Measurements from ENCODE around the gene SURF2. TPM values are rescaled to one million over a fixed set of nuclear protein-coding genes. Genes with fewer than 3 reads are reported as not detected.

SURF2 gene
- total RNA-seq, 1 experiment from 2014 or later, result 27.8 TPM

GRCh38 chr9:133340256-133340655 lies 16.1 kb upstream of the SURF2 start:
- no peak overlapping the region for H2AFZ ChIP-seq (ENCODE audit: low read depth, low read length, poor library complexity, severe bottlenecking)
- no peaks in the 10 kb centered on the region for H3K27me3 ChIP-seq (ENCODE audit: insufficient read depth, low read length)
- H3K79me2 ChIP-seq (ENCODE audit: insufficient read depth, low read length), result peaks cover 9% of the 10 kb centered on the region
- no peak for DNase-seq (ENCODE audit: low read depth, low spot score)
- H3K4me3 ChIP-seq (replicated peaks in 1 of 2; ENCODE audit: low read depth in 1 of 2, low read length in 2 of 2), result no peak overlapping the region
- H4K20me1 ChIP-seq (ENCODE audit: insufficient read depth), result no peaks in the 10 kb centered on the region
- no peak overlapping the region for H3K4me2 ChIP-seq (ENCODE audit: low read length)
- ChIA-PET POLR2A (interaction anchor here (1.2 to 1.3 kb wide), 2 partner anchors 8 to 10 kb away, joined by 4 to 8 read pairs; partner anchors contain the start of genes MED22 and RPL7A), CTCF (interaction anchor here (0.6 to 1.5 kb wide), 2 partner anchors 37 to 154 kb away, joined by 3 read pairs; no protein-coding TSS in a partner anchor), RAD21 (ENCODE audit: low non-redundant PET in 1 of 2, low total read pairs in 2 of 2, uncharacterized antibody in 2 of 2, unreplicated experiment in 2 of 2) (no interaction called here)
- TF ChIP-seq ATF3 (IDR thresholded peaks at IDR 0.05), result no peak
- TF ChIP-seq EGR1 (IDR thresholded peaks at IDR 0.05; ENCODE audit: low read depth), result no peak
- TF ChIP-seq POLR2AphosphoS5 (IDR thresholded peaks at IDR 0.05; ENCODE audit: low read depth, low read length), result no peak
- TF ChIP-seq MAX (IDR thresholded peaks at IDR 0.05), result no peak
- TF ChIP-seq SRF (IDR thresholded peaks at IDR 0.05; ENCODE audit: low read depth), result no peak
- no peak for TF ChIP-seq JUND (IDR thresholded peaks at IDR 0.05)
- TF ChIP-seq RAD21 (IDR thresholded peaks at IDR 0.05; ENCODE audit: low read depth), result no peak
- TF ChIP-seq REST (IDR thresholded peaks at IDR 0.05; ENCODE audit: low read depth), result no peak
- TF ChIP-seq CEBPB (IDR thresholded peaks at IDR 0.05; ENCODE audit: low read depth), result no peak
- no peak for ATAC-seq
- no peaks in the 10 kb centered on the region for H3K9me3 ChIP-seq (ENCODE audit: control insufficient read depth in 1 of 2, insufficient read depth in 1 of 2, low read depth in 1 of 2, low read length in 2 of 2)
- intact Hi-C loops (cut with micrococcal nuclease), result no loop called here
- no TSS peak for BruUV-seq (replicated peaks)
- no peak overlapping the region for H3K27ac ChIP-seq (ENCODE audit: low read depth, low read length)
- peaks cover 32 to 39% of the 10 kb centered on the region in 2 experiments for H3K36me3 ChIP-seq (ENCODE audit: control insufficient read depth in 1 of 2, insufficient read depth in 2 of 2, low read length in 2 of 2)
- no peak overlapping the region for H3K9ac ChIP-seq (ENCODE audit: low read length)
- no peaks in the 10 kb centered on the region for H3K9me2 ChIP-seq (ENCODE audit: insufficient read depth)
- H3K4me1 ChIP-seq (ENCODE audit: control insufficient read depth in 1 of 2, insufficient read depth in 2 of 2, low read length in 2 of 2), result peaks cover 3 to 11% of the 10 kb centered on the region in 2 experiments; a peak in 2 of 4 replicates
